AG04450 (cell line): ENCODE measurements around the gene MTO1. TPM values are rescaled to one million over a fixed set of nuclear protein-coding genes. Genes with fewer than 3 reads are reported as not detected.
"Not testable (repeated sequence)": the region's sequence is repeated elsewhere in the genome, so short reads cannot be mapped to it uniquely, and the experiment has no call there.

Source experiments
- CTCF ChIA-PET: fragments of 300-600, 350-600 bp; formaldehyde crosslinking; extraction: SDS; loops from one replicate; lab custom pipeline; 2022; ENCODE audit warnings: antibody characterized with exemption, inconsistent platforms; lab: Charles Lee
- POLR2A ChIA-PET: fragments of 350-600 bp; formaldehyde crosslinking; extraction: SDS; loops from one replicate; lab custom pipeline; 2021; ENCODE audit warnings: antibody characterized with exemption, inconsistent platforms; lab: Yijun Ruan, JAX
- DNase-seq: peaks from one replicate; pipeline ENCODE4 v3.0.0-alpha.2; 2011; ENCODE audit warnings: low read depth, low spot score
- H3K27ac ChIP-seq: one replicate; pipeline ENCODE4 v1.5.1; 2012; ENCODE audit warnings: low read depth, low read length, control low read depth
- H3K27me3 ChIP-seq: one replicate; pipeline ENCODE4 v1.6.0; 2012; ENCODE audit warnings: low read length; ENCODE audit not compliant: control insufficient read depth, insufficient read depth
- H3K4me3 ChIP-seq: 2 replicates; pipeline ENCODE4 v1.5.1; 2011; ENCODE audit warnings: mild to moderate bottlenecking, low read depth, low read length, control low read depth
- H3K9me3 ChIP-seq: 2 replicates; pipeline ENCODE4 v1.5.1; 2012; ENCODE audit warnings: low read length; ENCODE audit not compliant: control insufficient read depth, insufficient read depth
- CTCF ChIP-seq: IDR thresholded peaks from 2 replicates; pipeline ENCODE4 v1.5.1; 2011; ENCODE audit warnings: low read depth, low read length, control low read depth, inconsistent platforms
- polyA plus RNA-seq: library from polyadenylated mRNA; depleted of rRNA; stranded (reverse); fragments of >200 nt; gene quantifications from 2 replicates; pipeline ENCODE4 v1.2.3, GENCODE V29; 2011

The MTO1 gene
- polyA plus RNA-seq, 1 experiment, result 23.1 TPM

- POLR2A ChIA-PET, result no interaction called here
- CTCF ChIA-PET, result interaction anchor here (0.7 kb wide), 1 partner anchor 170 kb away, joined by 3 read pairs; no protein-coding TSS in a partner anchor
Observed at GRCh38 chr6:73455865-73456629, 5.5 kb upstream of the MTO1 start.

GRCh38 chr6:73459474-73459873, 2.1 kb upstream of the MTO1 start:
- DNase-seq, CTCF ChIA-PET, H3K9me3 ChIP-seq, H3K27me3 ChIP-seq, POLR2A ChIA-PET, H3K4me3 ChIP-seq, H3K27ac ChIP-seq: not testable (repeated sequence)

More at GRCh38 chr6:73455865-73456629, 5.5 kb upstream of the MTO1 start:
- DNase-seq, result no peak
- no peaks in the 10 kb centered on the region for H3K27me3 ChIP-seq
- no peak overlapping the region for H3K27ac ChIP-seq
- TF ChIP-seq CTCF, result no peak
- H3K4me3 ChIP-seq, result no peak overlapping the region
- H3K9me3 ChIP-seq, result no peaks in the 10 kb centered on the region; the same call in 1 of the 2 replicates

GRCh38 chr6:73460056-73460455, 1.5 kb upstream of the MTO1 start:
- Histone ChIP-seq H3K27me3 (no peaks in the 10 kb centered on the region), H3K27ac (no peak overlapping the region), H3K4me3 (no peak overlapping the region), H3K9me3 (no peaks in the 10 kb centered on the region; the same call in 1 of the 2 replicates)
- ChIA-PET CTCF (interaction anchor here (0.7 kb wide), 1 partner anchor 63 kb away, joined by 6 read pairs; no protein-coding TSS in a partner anchor), POLR2A (interaction anchor here (0.6 kb wide), 1 partner anchor 61 kb away, joined by 3 read pairs; no protein-coding TSS in a partner anchor)
- TF ChIP-seq CTCF, result no peak
- no peak for DNase-seq

- no peak for TF ChIP-seq CTCF
- ChIA-PET CTCF (interaction anchor here (0.6 to 1.2 kb wide), 2 partner anchors 141 to 684 kb away, joined by 3 read pairs; no protein-coding TSS in a partner anchor), POLR2A (no interaction called here)
- no peaks in the 10 kb centered on the region for H3K9me3 ChIP-seq
- H3K4me3 ChIP-seq, result no peak overlapping the region
- DNase-seq, result no peak
- H3K27ac ChIP-seq, result no peak overlapping the region
- H3K27me3 ChIP-seq, result no peaks in the 10 kb centered on the region
Observed at GRCh38 chr6:73471686-73472290, 10.3 kb downstream of the MTO1 start.

- no peak for DNase-seq
- ChIA-PET POLR2A (interaction anchor here (0.7 kb wide), 1 partner anchor 129 kb away, joined by 3 read pairs; no protein-coding TSS in a partner anchor), CTCF (interaction anchor here (0.6 to 1.8 kb wide), 2 partner anchors 134 to 179 kb away, joined by 3 to 7 read pairs; no protein-coding TSS in a partner anchor)
- no peak overlapping the region for H3K27ac ChIP-seq
- H3K9me3 ChIP-seq, result no peaks in the 10 kb centered on the region
- no peak overlapping the region for H3K4me3 ChIP-seq
- H3K27me3 ChIP-seq, result no peaks in the 10 kb centered on the region
- TF ChIP-seq CTCF, result no peak
Observed at GRCh38 chr6:73476723-73477122, 15.2 kb downstream of the MTO1 start.
